DOHH2 (cell line): ENCODE results near the gene ZNF286A.

Experiments
- CTCF ChIP-seq: fragments of 200-600 bp; sonication (generic); IDR thresholded peaks from one replicate; pipeline ENCODE4 v1.5.1; 2014; ENCODE audit warnings: antibody characterized with exemption, mild to moderate bottlenecking, low read depth, low read length; ENCODE audit not compliant: poor library complexity, severe bottlenecking
- EZH2phosphoT487 ChIP-seq: fragments of 200-600 bp; sonication (generic); IDR thresholded peaks from 2 replicates; pipeline ENCODE4 v1.6.1; 2017; ENCODE audit warnings: borderline replicate concordance, mild to moderate bottlenecking, antibody characterized with exemption, low read length, moderate library complexity, mixed read lengths

- TF ChIP-seq CTCF (no peak), EZH2phosphoT487 (no peak)
Observed at GRCh38 chr17:15658296-15658695, 41.3 kb upstream of the ZNF286A start.
